ENCODE results near the gene POLDIP3.
"Not testable (repeated sequence)": the region's sequence is repeated elsewhere in the genome, so short reads cannot be mapped to it uniquely, and the experiment has no call there.

POLDIP3 gene

DNA sequence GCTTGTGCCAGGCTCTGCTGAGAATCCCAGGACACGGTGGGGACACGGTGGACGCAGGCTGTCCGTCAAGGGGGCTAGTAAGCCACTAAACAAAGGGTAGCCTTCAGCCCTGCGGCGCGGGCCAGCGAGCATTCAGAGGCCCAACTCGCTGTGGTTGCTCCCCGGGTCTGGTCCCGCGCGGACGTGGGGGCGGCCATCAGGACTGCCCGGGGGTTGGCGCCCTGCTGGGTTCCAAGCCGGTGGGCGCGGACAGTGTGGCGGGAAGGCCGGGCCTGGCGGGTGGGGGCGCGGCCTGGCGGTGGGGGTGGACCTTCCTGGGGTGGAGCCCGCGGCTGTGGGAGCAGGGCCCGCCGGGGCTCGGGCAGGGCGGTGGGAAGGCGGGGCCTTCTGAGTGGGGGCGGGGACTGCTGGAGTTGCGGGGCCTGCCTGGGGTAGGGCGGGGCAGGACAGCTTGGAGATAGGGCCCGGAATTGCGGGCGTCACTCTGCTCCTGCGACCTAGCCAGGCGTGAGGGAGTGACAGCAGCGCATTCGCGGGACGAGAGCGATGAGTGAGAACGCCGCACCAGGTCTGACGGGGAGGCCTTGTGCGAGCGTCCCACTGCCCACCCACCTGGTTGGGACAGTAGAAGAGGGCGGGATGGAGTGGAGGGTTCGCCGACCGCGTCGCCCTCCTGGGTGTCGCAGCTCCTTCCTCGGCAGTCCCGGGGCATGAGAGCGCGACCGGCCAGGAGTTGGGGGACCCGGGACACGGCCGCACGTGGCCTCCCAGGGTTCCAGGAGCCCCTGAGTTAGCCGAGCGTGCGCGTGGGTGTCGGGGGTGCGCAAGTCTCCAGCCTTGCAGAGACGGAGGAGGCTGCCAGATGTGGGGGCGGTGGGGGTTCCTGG lies 61.0 kb downstream of the POLDIP3 start, which contains the start of gene SERHL2:
Gene SERHL2, plus strand, starts transcription at position 482 of the 887 bp plus-strand sequence. Its CDS starts 65 bp downstream, at position 547.
- peak; percentile 91 to 93 for DNase-seq

- not testable (repeated sequence) for DNase-seq
These were observed 62.4 kb downstream of the POLDIP3 start for GRCh38 chr22:42552294-42552647.

DNA sequence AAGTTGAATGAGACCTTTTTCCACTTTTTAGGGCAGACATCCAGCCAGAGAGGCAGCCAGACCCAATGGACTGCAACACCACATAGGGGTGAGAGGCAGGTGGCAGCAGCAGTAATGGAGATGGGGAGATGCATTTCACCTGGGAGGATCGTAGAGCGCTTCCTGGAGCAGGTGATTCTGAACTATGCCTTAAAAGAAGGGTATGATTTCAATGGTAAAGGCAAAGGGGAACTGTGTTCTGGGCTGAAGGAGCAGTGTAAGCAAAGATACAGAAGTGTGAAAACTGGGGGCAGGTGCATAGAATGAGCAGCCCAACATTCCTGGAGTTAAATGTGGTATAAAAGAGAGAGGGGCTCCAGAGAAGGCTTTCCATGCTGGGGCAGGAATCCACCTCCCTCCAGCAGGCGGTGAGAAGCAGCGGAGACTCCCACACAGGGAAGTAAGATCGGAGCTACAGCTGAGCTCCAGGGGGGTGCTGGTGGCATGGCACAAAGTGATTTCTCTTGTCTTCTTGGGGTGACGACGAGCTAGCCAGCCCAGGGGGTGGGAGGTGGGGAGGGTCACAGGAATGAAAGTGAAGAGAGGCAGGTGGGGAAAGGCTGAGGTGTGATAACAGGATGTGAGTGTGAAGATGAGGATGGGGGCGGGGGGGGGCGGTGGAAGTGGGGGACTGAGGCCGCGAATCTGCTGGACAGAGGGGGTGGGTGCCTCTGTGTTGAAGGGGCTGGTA lies 65.2 kb downstream of the POLDIP3 start:
- DNase-seq: no peak

DNA sequence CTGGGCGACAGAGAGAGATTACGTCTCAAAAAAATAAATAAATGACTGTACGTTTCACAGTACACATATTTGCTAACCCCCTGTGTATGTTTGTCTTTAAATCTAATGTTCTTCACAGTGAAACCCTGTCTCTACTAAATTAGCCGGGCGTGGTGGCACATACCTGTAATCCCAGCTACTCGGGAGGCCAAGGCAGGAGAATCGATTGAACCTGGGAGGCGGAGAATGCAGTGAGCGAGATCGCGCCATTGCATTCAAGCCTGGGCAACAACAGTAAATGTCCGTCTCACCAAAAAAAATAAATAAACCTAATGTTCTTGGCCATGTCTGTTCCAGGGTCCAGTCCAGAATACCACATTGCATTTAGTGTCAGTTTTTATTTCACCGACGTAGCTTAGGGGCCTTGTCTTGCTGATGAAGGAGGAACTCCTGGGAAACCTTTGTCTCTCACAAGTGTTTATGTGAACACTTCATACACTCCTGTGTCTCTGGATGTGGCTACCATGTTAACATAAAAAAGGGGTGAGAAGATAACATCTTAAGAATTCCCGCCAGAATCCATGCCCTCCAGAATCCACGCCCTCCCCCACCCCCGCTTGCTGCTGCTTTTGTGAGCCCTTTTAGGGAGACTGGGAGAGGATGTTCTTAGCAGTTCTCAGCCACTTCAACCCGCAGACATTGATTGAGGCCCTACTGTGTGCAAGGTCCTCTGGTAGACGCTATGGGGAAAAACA lies 65.9 kb downstream of the POLDIP3 start:
- DNase-seq: no peak

DNA sequence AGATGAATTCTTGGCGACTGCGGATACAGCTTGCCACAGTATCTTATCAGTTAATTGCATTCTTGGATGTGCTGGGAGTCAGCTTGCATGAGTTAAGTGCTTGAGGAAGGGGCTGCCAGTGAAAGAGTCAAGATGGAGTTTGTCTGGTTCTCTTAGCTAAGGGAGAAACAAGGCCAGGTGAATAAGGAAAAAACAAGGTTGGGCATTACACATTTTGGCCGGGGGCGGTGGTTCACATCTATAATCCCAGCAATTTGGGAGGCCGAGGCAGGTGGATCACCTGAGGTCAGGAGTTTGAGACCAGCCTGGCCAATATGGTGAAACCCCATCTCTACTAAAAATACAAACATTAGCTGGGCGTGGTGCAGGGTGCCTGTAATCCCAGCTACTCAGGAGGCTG lies 66.6 kb downstream of the POLDIP3 start:
- not testable (repeated sequence) for DNase-seq

DNA sequence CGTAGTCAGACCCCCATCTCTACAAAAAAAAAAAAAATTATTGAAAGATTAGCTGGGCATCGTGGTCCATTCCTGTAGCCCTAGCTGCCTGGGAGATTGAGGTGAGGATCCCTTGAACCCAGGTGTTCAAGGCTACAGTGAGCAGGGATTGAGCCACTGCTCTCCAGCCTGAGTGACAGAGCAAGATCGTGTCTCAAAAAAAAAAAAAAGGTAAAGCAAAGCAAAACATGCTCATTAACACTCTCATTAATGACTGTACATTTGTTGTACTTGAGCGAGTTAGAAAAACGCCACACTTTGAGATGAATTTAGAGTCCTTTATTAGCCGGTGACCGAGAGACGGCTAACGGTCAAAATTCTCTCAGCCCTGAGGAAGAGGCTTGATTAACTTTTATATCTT lies 67.1 kb downstream of the POLDIP3 start:
- no peak for DNase-seq

DNA sequence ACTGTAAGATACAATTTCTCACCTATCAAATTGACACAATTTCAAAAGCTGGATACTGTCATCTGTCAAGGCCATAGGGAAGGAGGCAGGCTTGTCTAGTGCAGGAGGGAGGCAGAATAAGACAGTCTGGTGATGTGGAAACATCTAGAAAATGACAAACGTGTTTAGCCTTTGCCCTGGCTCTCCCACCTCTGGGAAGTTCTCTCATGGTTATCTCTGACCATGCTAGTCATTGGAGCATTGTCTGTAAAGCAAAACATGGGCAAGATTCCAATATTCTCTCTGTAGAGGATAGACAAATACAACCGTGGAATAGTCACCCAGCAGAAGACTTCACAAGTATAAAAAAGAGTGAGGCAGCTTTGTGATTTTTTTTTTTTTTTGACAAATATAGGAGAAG lies 70.0 kb downstream of the POLDIP3 start:
- DNase-seq: no peak

GRCh38 chr22:42539236-42539771 lies 75.4 kb downstream of the POLDIP3 start:
- not testable (repeated sequence) for DNase-seq

GRCh38 chr22:42537199-42537831 lies 77.4 kb downstream of the POLDIP3 start:
- DNase-seq: not testable (repeated sequence)

DNA sequence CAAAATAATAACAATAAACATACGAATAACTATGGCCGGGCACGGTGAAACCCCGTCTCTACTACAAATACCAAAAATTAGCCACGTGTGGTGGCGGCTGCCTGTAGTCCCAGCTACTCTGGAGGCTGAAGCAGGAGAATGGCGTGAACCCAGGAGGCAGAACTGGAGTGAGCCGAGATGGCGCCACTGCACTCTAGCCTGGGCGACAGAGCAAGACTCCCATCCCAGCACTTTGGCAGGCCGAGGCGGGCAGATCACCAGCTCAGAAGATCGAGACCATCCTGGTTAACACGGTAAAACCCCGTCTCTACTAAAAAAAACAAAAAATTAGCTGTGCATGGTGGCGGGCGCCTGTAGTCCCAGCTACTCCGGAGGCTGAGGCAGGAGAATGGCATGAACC lies 78.0 kb downstream of the POLDIP3 start:
- not testable (repeated sequence) for DNase-seq

- no peak for DNase-seq
These were observed 78.5 kb downstream of the POLDIP3 start for GRCh38 chr22:42536166-42536565.

DNA sequence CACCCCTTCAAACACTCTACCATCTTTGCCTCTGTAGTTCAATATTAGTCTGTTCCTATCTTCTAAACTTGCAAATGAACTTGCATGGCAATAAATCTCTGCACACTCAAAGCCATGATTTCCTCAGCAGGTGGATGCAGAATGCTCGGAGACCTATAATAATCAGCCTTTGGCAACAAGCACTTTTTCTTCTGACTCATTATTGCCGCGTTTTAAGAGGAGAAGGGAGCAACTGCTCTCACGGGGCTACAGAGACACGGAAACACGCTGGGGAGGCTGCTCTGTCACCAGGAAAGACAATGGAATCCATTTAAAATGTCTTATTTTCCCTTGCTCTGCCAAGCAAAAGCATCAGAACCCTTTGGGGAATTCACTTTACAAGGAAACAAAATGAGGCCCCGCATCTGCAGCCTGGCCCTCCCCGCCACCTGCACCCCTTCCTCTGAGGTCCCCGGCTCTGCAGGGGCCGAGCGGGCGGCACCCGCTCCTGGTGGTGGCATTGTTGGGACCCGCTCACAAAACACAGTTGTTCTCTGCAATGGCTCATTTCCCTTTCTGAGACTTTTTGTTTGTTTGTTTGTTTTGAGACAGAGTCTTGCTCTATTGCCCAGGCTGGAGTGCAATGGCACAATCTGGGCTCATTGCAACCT lies 79.5 kb downstream of the POLDIP3 start:
- not testable (repeated sequence) for DNase-seq
